HG03064 (cell line): ENCODE data around the gene TIMM17B.

Experiments
- ATAC-seq: cut with Tn5 transposase; IDR thresholded peaks from one replicate; pipeline ENCODE4 v1.9.1; 2021; ENCODE audit warnings: low read depth; ENCODE audit not compliant: unreplicated experiment

The TIMM17B gene

GRCh38 chrX:48897625-48898306, at the start of gene TIMM17B, which contains the start of gene PQBP1:
TIMM17B (minus strand) TSS chrX:48897768; CDS start chrX:48897749, 19 bp downstream.
PQBP1 (plus strand) TSS chrX:48897930; CDS start chrX:48898510, 580 bp downstream.
- ATAC-seq = peak; percentile 88

- no peak for ATAC-seq
Observed at GRCh38 chrX:48945517-48946348, 48.2 kb upstream of the TIMM17B start.

GRCh38 chrX:48942895-48943294, 45.3 kb upstream of the TIMM17B start:
- no peak for ATAC-seq

GRCh38 chrX:48940404-48940955, 42.9 kb upstream of the TIMM17B start:
- no peak for ATAC-seq

GRCh38 chrX:48939524-48940228, 42.1 kb upstream of the TIMM17B start:
- no peak for ATAC-seq

- peak; percentile 48 for ATAC-seq
Observed at GRCh38 chrX:48938721-48939425, 41.3 kb upstream of the TIMM17B start.

- ATAC-seq = peak; percentile 53
Observed at GRCh38 chrX:48937054-48937907, 39.7 kb upstream of the TIMM17B start.

GRCh38 chrX:48936429-48937053, 39.0 kb upstream of the TIMM17B start:
- ATAC-seq = no peak

GRCh38 chrX:48935301-48935670, 37.7 kb upstream of the TIMM17B start:
- no peak for ATAC-seq

GRCh38 chrX:48934581-48935300, 37.2 kb upstream of the TIMM17B start:
- ATAC-seq = no peak

GRCh38 chrX:48933757-48934156, 36.2 kb upstream of the TIMM17B start:
- ATAC-seq = no peak

GRCh38 chrX:48927736-48928382, 30.3 kb upstream of the TIMM17B start:
- ATAC-seq = no peak

- ATAC-seq = no peak
Observed at GRCh38 chrX:48927123-48927522, 29.6 kb upstream of the TIMM17B start.

GRCh38 chrX:48924270-48924669, 26.7 kb upstream of the TIMM17B start:
- no peak for ATAC-seq

- ATAC-seq = no peak
Observed at GRCh38 chrX:48923771-48924170, 26.2 kb upstream of the TIMM17B start.

GRCh38 chrX:48920718-48921104, 23.1 kb upstream of the TIMM17B start:
- no peak for ATAC-seq

GRCh38 chrX:48919947-48920717, 22.6 kb upstream of the TIMM17B start:
- no peak for ATAC-seq
